GM12878 (cell line): ENCODE measurements around the gene MICB. TPM values are rescaled to one million over a fixed set of nuclear protein-coding genes. Genes with fewer than 3 reads are reported as not detected.

Source experiments
- ATAC-seq: fragments of 200-7000 bp; cut with Tn5 transposase; 3 replicates; pipeline ENCODE4 v1.9.1; 2020; ENCODE audit warnings: mild to moderate bottlenecking, moderate library complexity
- BruUV-seq: library from RNA; stranded (reverse); fragments of 400-500 nt; replicated peaks from 2 replicates; lab custom pipeline; 2021; lab: Mats Ljungman, UMichigan
- CTCF ChIA-PET: fragments of 300-600 bp; sonication (Branson Sonifier 250); formaldehyde crosslinking; extraction: SDS; loops from one replicate; lab custom pipeline; 2021; ENCODE audit warnings: inconsistent platforms; lab: Yijun Ruan, JAX
- POLR2A ChIA-PET: fragments of 350-600 bp; formaldehyde crosslinking; extraction: SDS; loops from one replicate; lab custom pipeline; 2021; ENCODE audit warnings: inconsistent platforms; lab: Charles Lee
- RAD21 ChIA-PET: fragments of 300-600 bp; sonication (Branson Sonifier 250); formaldehyde crosslinking; loops from one replicate; lab custom pipeline; 2023; ENCODE audit warnings: antibody characterized with exemption; ENCODE audit not compliant: unreplicated experiment; lab: Charles Lee
- SMC1A ChIA-PET: fragments of 300-600 bp; sonication (Branson Sonifier 250); formaldehyde crosslinking; loops from one replicate; lab custom pipeline; 2023; ENCODE audit not compliant: unreplicated experiment, uncharacterized antibody; lab: Charles Lee
- DNase-seq: peaks from one replicate; pipeline ENCODE4 v3.0.0-alpha.2; 2011; ENCODE audit warnings: low read depth, low spot score
- FAIRE-seq: peaks from 3 replicates; lab custom pipeline; 2011; peaks lifted over from hg19 to GRCh38; lab: Jason Lieb, UNC
- H2AFZ ChIP-seq: 2 replicates; pipeline ENCODE4 v1.6.0; 2011; ENCODE audit warnings: low read depth, low read length, control low read depth; ENCODE audit not compliant: control insufficient read depth
- H3K27ac ChIP-seq: 2 replicates; pipeline ENCODE4 v1.5.1; 2011; ENCODE audit warnings: control low read depth; ENCODE audit not compliant: control insufficient read depth, insufficient read depth
- H3K27me3 ChIP-seq, 2 experiments: replicated peaks in 1 of 2; 2 replicates each; pipeline versions ENCODE4 v1.6.0 to v1.6.1; 2011; ENCODE audit warnings: low read length in 1 of 2; ENCODE audit not compliant: control insufficient read depth in 2 of 2, insufficient read depth in 2 of 2
- H3K36me3 ChIP-seq, 2 experiments: 2 replicates each; pipeline ENCODE4 v1.5.1; 2011; ENCODE audit warnings: low read length in 1 of 2; ENCODE audit not compliant: control insufficient read depth in 2 of 2, insufficient read depth in 2 of 2
- H3K4me1 ChIP-seq: 2 replicates; pipeline ENCODE4 v1.6.1; 2011; ENCODE audit warnings: mild to moderate bottlenecking, low read length, moderate library complexity, mixed read lengths; ENCODE audit not compliant: control insufficient read depth, insufficient read depth
- H3K4me2 ChIP-seq: 2 replicates; pipeline ENCODE4 v1.6.0; 2011; ENCODE audit warnings: control low read depth; ENCODE audit not compliant: control insufficient read depth, insufficient read depth
- H3K4me3 ChIP-seq: fragments of 200-600 bp; sonication (generic); 2 replicates; pipeline ENCODE4 v1.5.1; 2016
- H3K79me2 ChIP-seq: 2 replicates; pipeline ENCODE4 v1.6.0; 2011; ENCODE audit warnings: low read length; ENCODE audit not compliant: control insufficient read depth, insufficient read depth
- H3K9ac ChIP-seq: 2 replicates; pipeline ENCODE4 v1.8.0; 2011; ENCODE audit warnings: low read length, control low read depth, mixed read lengths; ENCODE audit not compliant: control insufficient read depth, insufficient read depth
- H3K9me3 ChIP-seq: replicated peaks from 3 replicates; pipeline ENCODE4 v1.5.1; 2011; ENCODE audit warnings: mild to moderate bottlenecking, low read length; ENCODE audit not compliant: control insufficient read depth, insufficient read depth
- H4K20me1 ChIP-seq: 2 replicates; pipeline ENCODE4 v1.6.0; 2011; ENCODE audit not compliant: control insufficient read depth, insufficient read depth
- ASH2L ChIP-seq: fragments of 300-600, 200-600 bp; sonication (generic); IDR thresholded peaks from 2 replicates; pipeline ENCODE4 v1.6.1; 2017; ENCODE audit warnings: low read depth, mild to moderate bottlenecking, borderline replicate concordance
- ATF7 ChIP-seq: fragments of 450-650 bp; IDR thresholded peaks from 2 replicates; pipeline ENCODE4 v1.6.1; 2016; ENCODE audit warnings: low read depth, mild to moderate bottlenecking
- BACH1 ChIP-seq: fragments of 450-650 bp; IDR thresholded peaks from 2 replicates; pipeline ENCODE4 v1.6.1; 2017; ENCODE audit warnings: mild to moderate bottlenecking, borderline replicate concordance
- HDAC6 ChIP-seq: fragments of 200-600 bp; sonication (generic); IDR thresholded peaks from one replicate; pipeline ENCODE4 v1.8.0; 2017; ENCODE audit warnings: antibody characterized with exemption; ENCODE audit not compliant: unreplicated experiment
- KLF5 ChIP-seq: fragments of 450-650 bp; IDR thresholded peaks from 2 replicates; pipeline ENCODE4 v1.6.1; 2014; ENCODE audit warnings: mild to moderate bottlenecking; ENCODE audit not compliant: partially characterized antibody
- NFYB ChIP-seq: IDR thresholded peaks from 2 replicates; pipeline ENCODE4 v1.6.1; 2011; ENCODE audit warnings: low read depth, mild to moderate bottlenecking, low read length, improper control_type of control experiment, moderate library complexity; ENCODE audit not compliant: insufficient read depth
- NKRF ChIP-seq: fragments of 450-650 bp; conservative IDR thresholded peaks from 2 replicates; pipeline ENCODE4 v1.6.1; 2017; ENCODE audit warnings: mild to moderate bottlenecking, moderate library complexity
- POLR2A ChIP-seq: IDR thresholded peaks from 2 replicates; pipeline ENCODE4 v1.6.1; 2011; ENCODE audit warnings: low read depth, mild to moderate bottlenecking, low read length
- POLR2AphosphoS5 ChIP-seq: IDR thresholded peaks from 2 replicates; pipeline ENCODE4 v1.6.1; 2011; ENCODE audit warnings: mild to moderate bottlenecking, low read length, inconsistent platforms
- RUNX3 ChIP-seq: IDR thresholded peaks from 2 replicates; pipeline ENCODE4 v1.6.1; 2012; ENCODE audit warnings: low read length, inconsistent platforms
- SMAD1 ChIP-seq: fragments of 450-650 bp; IDR thresholded peaks from 2 replicates; pipeline ENCODE4 v1.6.1; 2018; ENCODE audit warnings: mild to moderate bottlenecking, low read depth; ENCODE audit not compliant: partially characterized antibody
- YBX1 ChIP-seq: fragments of 450-650 bp; IDR thresholded peaks from 2 replicates; pipeline ENCODE4 v1.6.1; 2016; ENCODE audit warnings: antibody characterized with exemption
- ZNF24 ChIP-seq: fragments of 450-650 bp; IDR thresholded peaks from 2 replicates; pipeline ENCODE4 v1.6.1; 2017; ENCODE audit warnings: antibody characterized with exemption, mild to moderate bottlenecking
- WGBS: methylation state at CpG from one replicate; pipeline ENCODE4 v1.1.6; 2016; ENCODE audit warnings: low lambda C conversion rate; ENCODE audit not compliant: insufficient replicate concordance, insufficient coverage; ENCODE audit errors: missing lambda C conversion rate; 5-methylcytosine and 5-hydroxymethylcytosine counted together
- in situ Hi-C: fragments of 300-500 bp; cut with MboI; formaldehyde crosslinking; loops from 9 replicates; pipeline ENCODE4 v1.14.3; 2018; ENCODE audit warnings: mixed read lengths
- intact Hi-C: fragments of 100-400 bp; cut with micrococcal nuclease; formaldehyde crosslinking; loops from one replicate; pipeline ENCODE4 v1.14.2; 2022; ENCODE audit not compliant: unreplicated experiment
- polyA plus RNA-seq, 11 experiments: library from polyadenylated mRNA; depleted of rRNA in 4 of 11; unstranded in 6 of 11; stranded (reverse) in 5 of 11; fragments of >200 nt; fragmentation: Nextera tagmentation in 4 of 11; fragmentation: Illumina TruSeq in 1 of 11; extraction: Ambion mirVana in 4 of 11; extraction: Trizol in 1 of 11; gene quantifications; 1 replicate in 1 of 11; 2 replicates in 10 of 11; pipeline versions ENCODE4 v1.2.1 to v1.2.3, GENCODE V29; 2011 to 2016; ENCODE audit warnings: inconsistent platforms in 2 of 11, missing spikeins in 2 of 11, low read depth in 1 of 11
- total RNA-seq, 4 experiments: library from RNA; depleted of rRNA in 3 of 4; stranded (reverse); fragments of >200 nt in 3 of 4; fragmentation: Illumina TruSeq in 1 of 4; extraction: Trizol in 1 of 4; gene quantifications; 2 replicates each; pipeline versions ENCODE4 v1.2.1 to v1.2.3, GENCODE V29; 2013 to 2021

The MICB gene
- total and polyA plus RNA-seq, 10 of the 15 experiments (the other 5 are each of a cell fraction or from before 2014, with no cell fraction given) = 9.0 to 37.1 (median 17.8) TPM

- Histone ChIP-seq H3K9ac (no peak overlapping the region), H2AFZ (no peak overlapping the region), H3K36me3 (peaks cover 34 to 38% of the 10 kb centered on the region in 2 experiments), H3K4me3 (no peak overlapping the region), H3K27me3 (no peaks in the 10 kb centered on the region), H3K79me2 (peaks cover 25% of the 10 kb centered on the region), H3K4me2 (no peak overlapping the region), H3K9me3 (no peaks in the 10 kb centered on the region), H3K4me1 (no peaks in the 10 kb centered on the region), H4K20me1 (peaks cover 3% of the 10 kb centered on the region), H3K27ac (no peak overlapping the region)
- no peak for ATAC-seq
- no peak for FAIRE-seq
- ChIA-PET RAD21 (interaction anchor here (1.2 kb wide), 1 partner anchor 66 kb away, joined by 3 read pairs; no protein-coding TSS in a partner anchor), CTCF (interaction anchor here (1.0 to 1.6 kb wide), 3 partner anchors 8 to 14 kb away, joined by 3 to 4 read pairs (median 3); partner anchors contain the start of gene DDX39B), SMC1A (interaction anchor here (0.6 kb wide), 1 partner anchor 117 kb away, joined by 3 read pairs; no protein-coding TSS in a partner anchor), POLR2A (interaction anchor here (1.0 to 1.3 kb wide), 3 partner anchors 10 to 83 kb away, joined by 3 read pairs; partner anchors contain the start of gene DDX39B)
- intact Hi-C loops = no loop called here
- 71% methylated on average over 9 of the region's 9 CpGs for WGBS
- no TSS peak for BruUV-seq
- TF ChIP-seq BACH1 = 0 out of 2 replicates have a peak, but pooled peaks have one; percentile 26
- TF ChIP-seq YBX1 = no peak
- no peak for TF ChIP-seq ZNF24
- TF ChIP-seq HDAC6 = no peak
- TF ChIP-seq ATF7 = no peak
- no peak for TF ChIP-seq RUNX3
- TF ChIP-seq SMAD1 = no peak
- TF ChIP-seq ASH2L = no peak
- TF ChIP-seq NFYB = no peak
- TF ChIP-seq POLR2A = 0 out of 2 replicates have a peak, but pooled peaks have one; percentile 43
- no peak for TF ChIP-seq NKRF
- peak; percentile 73; the same call in 1 of the 2 replicates for TF ChIP-seq POLR2AphosphoS5
- TF ChIP-seq KLF5 = no peak
- in situ Hi-C loops = no loop called here
- DNase-seq = no peak
These were observed 34.1 kb downstream of the MICB start for GRCh38 chr6:31531771-31532643.
